SHP77 treated with DMSO at 0.1 percent for 48 hours (cell line): Measurements from ENCODE around the gene FOXN3.

Experiments used
- DNase-seq: peaks from one replicate; lab custom pipeline; 2025; lab: John Stamatoyannopoulos, UW

FOXN3 gene, protein sequence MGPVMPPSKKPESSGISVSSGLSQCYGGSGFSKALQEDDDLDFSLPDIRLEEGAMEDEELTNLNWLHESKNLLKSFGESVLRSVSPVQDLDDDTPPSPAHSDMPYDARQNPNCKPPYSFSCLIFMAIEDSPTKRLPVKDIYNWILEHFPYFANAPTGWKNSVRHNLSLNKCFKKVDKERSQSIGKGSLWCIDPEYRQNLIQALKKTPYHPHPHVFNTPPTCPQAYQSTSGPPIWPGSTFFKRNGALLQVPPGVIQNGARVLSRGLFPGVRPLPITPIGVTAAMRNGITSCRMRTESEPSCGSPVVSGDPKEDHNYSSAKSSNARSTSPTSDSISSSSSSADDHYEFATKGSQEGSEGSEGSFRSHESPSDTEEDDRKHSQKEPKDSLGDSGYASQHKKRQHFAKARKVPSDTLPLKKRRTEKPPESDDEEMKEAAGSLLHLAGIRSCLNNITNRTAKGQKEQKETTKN

DNA sequence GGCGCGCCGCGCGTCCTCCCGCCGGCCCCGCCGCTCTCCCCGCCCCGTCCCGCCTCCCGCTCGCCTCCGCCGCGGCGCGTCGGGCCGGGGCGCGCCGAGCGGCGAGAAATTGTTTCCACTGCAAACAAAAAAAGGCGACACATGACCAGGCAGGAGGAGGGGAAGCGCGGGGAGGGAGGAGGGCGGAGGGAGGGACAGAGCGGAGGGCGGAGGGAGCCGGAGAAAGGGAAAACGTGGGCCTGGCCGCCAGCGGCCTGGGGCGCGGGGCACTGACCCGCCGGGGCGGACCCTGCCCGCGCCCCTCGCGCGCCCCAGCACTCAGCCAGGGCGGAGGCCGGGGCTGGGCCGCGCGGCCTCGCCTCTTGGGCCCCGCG is at the start of gene FOXN3:
TSS of gene FOXN3 (minus strand) at position 143 of the 374 bp plus-strand sequence. CDS start 4,757 bp downstream, outside the sequence.
- peak; percentile 60 for DNase-seq

DNA sequence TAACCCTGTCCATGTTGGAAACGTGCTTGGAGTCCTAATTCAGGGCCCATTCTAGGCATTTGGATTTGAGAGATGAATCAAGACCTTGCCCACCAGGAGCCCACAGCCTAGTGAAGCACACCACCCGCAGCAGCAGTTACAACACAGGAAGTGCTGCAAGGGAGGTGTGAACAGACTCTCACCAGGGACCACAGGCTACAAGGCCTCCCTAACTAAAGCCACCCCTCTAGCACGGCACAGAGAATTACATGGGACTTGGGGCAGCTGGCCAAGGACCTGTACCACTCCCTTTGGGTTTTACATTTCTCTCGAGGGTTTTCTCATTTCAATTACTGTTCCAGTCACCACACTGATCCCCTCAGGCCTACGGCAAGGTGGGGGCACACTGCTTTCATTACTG is 49.5 kb upstream of the FOXN3 start:
- no peak for DNase-seq

DNA sequence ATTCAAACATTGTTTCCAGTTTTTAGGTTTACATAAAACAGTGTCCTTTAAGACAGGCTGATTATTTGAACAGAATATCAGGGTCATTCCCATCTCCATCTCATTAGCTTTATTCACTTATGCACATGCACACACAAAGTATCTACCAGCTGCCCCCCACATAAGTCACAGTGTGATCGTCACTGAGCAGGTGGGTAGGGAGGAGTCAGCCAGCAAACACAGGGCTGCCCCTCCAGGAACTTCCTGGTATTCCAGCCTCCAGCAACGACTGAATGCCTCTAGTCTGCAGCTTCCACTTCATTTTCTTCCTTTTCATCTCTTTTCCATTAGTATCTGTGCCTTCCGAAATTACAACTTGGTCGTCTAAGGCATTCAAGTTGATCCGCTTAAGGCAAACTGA is 48.8 kb upstream of the FOXN3 start:
- no peak for DNase-seq

DNA sequence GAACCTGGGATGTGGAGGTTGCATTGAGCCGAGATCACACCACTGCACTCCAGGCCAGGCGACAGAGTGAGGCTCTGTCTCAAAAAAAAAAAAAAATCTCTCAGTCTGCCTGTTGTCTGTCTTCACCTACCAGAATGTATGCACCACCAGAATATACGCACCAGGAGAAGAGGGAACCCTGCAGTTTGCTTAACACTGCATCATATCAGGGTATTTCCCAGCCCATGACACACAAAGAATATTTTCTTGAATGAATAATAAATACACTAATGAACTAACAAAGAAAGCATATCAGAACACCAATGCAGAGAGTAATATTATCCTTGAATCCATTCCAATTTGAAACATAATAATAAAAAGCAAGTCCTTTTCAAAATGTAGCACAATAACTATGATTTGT is 44.2 kb upstream of the FOXN3 start:
- DNase-seq: no peak

DNA sequence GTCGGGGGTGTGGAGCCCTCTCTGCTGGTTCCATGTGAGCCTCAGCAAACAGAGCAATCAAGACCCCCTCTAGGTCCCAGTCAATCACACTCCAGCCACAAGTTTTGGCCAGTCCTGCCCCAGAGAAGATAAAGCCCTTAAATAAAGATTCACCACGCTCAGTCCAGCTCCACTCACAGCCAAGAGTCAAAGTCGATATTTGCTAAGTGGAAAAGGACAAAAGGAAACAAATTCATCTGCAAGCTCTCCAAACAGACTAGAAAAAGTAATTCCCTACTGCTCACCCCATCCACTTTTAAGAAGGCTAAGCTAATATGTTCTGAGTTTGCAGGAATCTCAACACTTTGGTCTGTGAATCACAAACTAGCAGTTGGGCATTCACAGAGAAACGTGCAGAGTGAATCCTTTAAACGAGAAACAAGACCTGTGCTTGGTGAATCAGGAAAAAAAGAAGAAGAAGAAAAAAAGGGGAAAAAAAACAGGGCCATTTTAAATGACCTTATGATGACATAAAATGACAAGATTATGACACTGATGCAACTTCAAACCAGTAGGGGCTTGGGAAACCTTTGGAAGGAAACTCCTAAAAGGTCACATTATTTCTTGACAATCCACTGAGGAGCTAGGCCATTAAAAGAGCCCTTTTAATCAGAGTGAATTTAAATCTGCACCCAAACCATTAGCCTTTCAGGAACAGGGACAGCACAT is 41.8 kb upstream of the FOXN3 start:
- DNase-seq: no peak

DNA sequence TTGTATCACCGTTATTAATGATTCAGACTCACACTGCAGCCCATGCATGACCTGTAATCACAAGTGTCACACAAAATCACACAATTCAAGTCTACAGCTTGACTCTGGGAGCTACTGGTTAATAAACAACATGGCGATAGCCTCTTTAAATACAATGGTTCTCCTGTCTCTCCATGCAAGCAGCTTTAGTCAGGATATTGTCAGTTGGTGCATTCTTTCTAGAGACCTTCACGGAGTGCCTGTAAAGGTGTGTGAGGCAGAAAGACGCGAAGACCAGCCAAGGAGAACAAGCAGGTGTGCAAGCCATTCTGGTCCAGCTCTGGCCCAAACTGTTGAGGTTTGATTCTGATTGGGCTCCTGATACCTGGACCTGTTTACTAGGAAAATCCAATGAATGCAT is 40.0 kb upstream of the FOXN3 start:
- DNase-seq: no peak

DNA sequence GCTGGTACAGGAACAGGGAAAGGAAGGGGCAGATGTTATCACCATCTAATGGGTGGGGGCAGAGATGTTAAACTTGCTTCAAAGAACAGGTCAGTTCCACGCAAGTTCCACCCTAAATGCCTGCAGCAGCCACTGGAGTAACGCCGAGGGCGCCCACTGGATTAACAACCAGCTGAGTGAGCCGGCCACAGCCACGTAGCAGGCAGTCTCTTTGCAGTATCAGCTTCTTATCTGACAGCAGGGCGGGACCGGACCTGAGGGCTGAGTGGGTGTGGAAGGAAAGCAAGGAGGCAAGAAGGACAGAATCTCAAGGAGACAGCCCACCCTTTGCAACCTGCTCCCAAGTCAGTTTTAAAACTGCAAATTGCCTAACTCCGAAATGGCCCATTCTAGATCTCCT is 38.4 kb upstream of the FOXN3 start:
- DNase-seq: no peak

GRCh38 chr14:89454996-89455395 is 38.0 kb upstream of the FOXN3 start:
- DNase-seq: no peak

DNA sequence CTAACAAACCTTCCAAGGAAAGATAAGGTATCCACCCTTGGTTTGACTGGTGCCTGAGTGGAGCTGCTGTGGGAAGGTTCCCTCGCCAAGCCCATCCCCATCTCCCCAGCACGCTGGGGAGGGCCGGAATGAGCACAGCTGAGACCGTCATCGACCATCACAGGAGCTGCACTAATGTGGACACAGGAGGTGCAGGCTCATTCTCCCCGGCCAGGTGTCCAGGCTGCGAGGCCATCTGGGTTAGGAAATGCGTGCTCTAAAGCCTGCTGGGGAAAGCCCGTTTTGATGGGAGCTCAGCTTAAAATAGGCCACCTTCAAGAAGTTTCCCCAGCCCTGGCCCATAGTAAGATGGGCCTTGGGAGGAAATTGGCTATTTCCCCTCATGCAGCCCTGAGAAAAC is 35.2 kb upstream of the FOXN3 start:
- DNase-seq: no peak

GRCh38 chr14:89451229-89451628 is 34.2 kb upstream of the FOXN3 start:
- DNase-seq: no peak

GRCh38 chr14:89447182-89447944 is 30.3 kb upstream of the FOXN3 start:
- DNase-seq: no peak

DNA sequence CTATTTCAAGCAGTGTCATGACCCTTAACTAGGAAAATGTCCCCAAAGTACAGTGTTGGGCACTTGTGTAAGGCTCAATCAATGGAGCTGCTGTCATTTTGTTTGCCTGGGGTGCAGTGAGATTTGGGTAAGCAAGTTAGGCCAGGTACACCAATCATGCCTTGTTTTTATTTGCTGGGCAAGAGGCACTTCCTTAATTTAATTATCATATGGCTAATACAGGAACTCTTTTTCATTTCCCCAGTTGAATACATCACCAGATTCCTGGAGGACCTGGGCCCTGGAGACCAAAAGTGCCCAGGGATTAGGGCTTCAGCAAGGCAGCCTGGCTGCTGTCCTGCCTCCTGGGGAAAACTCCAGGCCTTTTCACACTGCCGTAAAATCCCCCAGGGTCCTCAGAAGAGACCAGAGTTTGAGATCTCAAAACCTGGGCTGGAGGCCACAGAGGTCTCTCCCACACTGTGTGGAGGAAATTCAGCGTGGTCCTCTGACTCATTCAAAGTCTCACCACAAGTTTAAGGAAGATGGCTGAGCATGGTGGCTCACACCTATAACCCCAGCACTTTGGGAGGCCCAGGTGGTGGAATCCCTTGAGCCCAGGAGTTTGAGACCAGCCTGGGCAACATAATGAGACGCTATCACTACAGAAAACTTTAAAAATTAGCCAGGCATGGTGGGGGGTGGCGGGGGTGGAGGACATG is 28.4 kb upstream of the FOXN3 start:
- no peak for DNase-seq

GRCh38 chr14:89444516-89445125 is 27.6 kb upstream of the FOXN3 start:
- DNase-seq: no peak

DNA sequence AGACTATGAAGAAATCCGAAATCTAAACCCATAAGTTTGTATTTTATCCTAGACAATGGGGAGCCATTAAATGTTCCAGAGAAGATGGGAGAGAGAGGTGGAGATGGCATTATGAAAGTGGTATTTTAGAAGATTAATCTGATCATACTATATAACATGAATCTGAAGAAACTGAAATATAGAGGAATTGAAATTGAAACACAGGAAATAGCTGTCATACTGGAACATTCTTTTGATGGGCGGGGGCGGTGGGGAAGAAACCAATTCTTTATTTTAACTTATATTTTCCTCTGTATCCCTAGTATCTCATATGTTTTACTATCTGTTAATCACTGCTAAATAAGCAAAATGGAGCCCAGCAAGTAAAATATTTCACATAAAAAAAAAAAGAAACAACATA is 27.0 kb upstream of the FOXN3 start:
- DNase-seq: no peak

DNA sequence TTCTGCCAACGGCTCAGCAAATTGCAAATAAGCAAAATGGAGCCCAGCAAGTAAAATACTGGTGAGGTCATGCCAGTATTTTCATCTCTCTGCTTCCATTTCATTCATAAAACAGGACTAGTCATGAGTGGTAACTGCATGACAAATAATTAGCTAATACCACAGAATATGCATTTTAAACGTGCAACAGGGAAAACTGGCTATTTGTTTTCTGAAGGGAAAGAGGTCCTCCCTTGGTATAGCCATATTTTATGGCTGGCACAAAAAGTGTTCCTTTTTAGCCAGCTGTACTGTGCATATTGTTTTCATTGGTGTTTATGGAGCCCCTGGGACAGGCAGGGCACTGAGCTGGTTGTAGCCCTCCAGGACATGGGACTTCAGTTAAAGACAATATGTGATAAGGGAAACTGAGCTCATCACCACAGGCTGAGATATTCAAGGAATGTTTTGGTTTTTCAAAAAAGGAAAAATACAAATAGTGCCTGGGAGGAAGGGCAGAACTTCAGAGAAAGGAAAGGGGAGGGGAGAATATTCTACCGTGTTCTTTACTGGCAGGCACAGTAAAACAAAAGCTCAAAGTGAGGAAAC is 26.1 kb upstream of the FOXN3 start:
- no peak for DNase-seq

DNA sequence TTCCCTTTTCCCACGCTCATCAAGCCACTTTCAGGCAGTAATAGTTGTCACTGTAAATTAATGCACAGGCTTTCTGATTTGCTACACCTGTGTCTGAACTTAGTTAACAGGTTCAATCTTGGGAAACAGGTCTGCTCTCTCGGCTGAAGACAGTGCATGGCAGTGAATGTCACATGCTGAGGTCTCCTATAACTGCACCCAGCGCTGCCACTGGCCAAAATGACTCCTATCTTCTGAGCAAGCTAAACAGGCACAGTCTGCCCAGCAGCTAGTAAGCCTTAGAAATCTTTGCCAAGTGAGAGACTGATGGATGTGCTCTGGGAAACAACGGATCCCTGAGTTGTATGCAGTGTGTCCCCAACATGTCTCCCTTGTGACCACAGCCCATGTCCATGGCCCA is 25.2 kb upstream of the FOXN3 start:
- no peak for DNase-seq

GRCh38 chr14:89440986-89441909 is 24.2 kb upstream of the FOXN3 start:
- no peak for DNase-seq

- no peak for DNase-seq
These were observed 19.0 kb upstream of the FOXN3 start for GRCh38 chr14:89435892-89436656.

GRCh38 chr14:89435492-89435891 is 18.5 kb upstream of the FOXN3 start:
- DNase-seq: no peak
